Stimulated activated CD4-positive, alpha-beta T cell treated with anti-CD3 and anti-CD28 coated beads, Interleukin-1b, Interleukin-23, amount 100 ng/mL, for 4 hours (primary cell): ENCODE results near the gene ABCC8.

Experiments used
- DNase-seq, 2 donors: peaks; one replicate each; pipeline ENCODE4 v3.0.0-alpha.2; 2020; ENCODE audit warnings: low read depth in 2 of 2

The ABCC8 gene

GRCh38 chr11:17403980-17404759 is 72.5 kb downstream of the ABCC8 start:
- no peak for DNase-seq

GRCh38 chr11:17402486-17402885 is 74.2 kb downstream of the ABCC8 start:
- DNase-seq, result no peak

GRCh38 chr11:17401841-17402240 is 74.8 kb downstream of the ABCC8 start:
- DNase-seq, result no peak

GRCh38 chr11:17401316-17401715 is 75.3 kb downstream of the ABCC8 start:
- no peak for DNase-seq

- DNase-seq, result no peak
These were observed 76.4 kb downstream of the ABCC8 start for GRCh38 chr11:17400048-17400775.

- DNase-seq, result no peak
These were observed 77.4 kb downstream of the ABCC8 start for GRCh38 chr11:17399236-17399635.

GRCh38 chr11:17397311-17398002 is 79.2 kb downstream of the ABCC8 start:
- DNase-seq, result no peak

- no peak for DNase-seq
These were observed 79.9 kb downstream of the ABCC8 start for GRCh38 chr11:17396598-17397310.

- DNase-seq, result no peak
These were observed 80.7 kb downstream of the ABCC8 start for GRCh38 chr11:17395978-17396377.

GRCh38 chr11:17395554-17395961 is 81.1 kb downstream of the ABCC8 start:
- DNase-seq, result no peak

- DNase-seq, result no peak
These were observed 81.8 kb downstream of the ABCC8 start for GRCh38 chr11:17394743-17395390.

GRCh38 chr11:17393472-17393871 is 83.2 kb downstream of the ABCC8 start:
- no peak for DNase-seq

GRCh38 chr11:17392872-17393271 is 83.8 kb downstream of the ABCC8 start:
- DNase-seq, result no peak

- no peak for DNase-seq
These were observed 84.9 kb downstream of the ABCC8 start for GRCh38 chr11:17391493-17392355.

- no peak for DNase-seq
These were observed 86.5 kb downstream of the ABCC8 start for GRCh38 chr11:17389957-17390649.

- peak; percentile 78 to 83 for DNase-seq
These were observed 87.3 kb downstream of the ABCC8 start for GRCh38 chr11:17389211-17389956.

- peak in 1 of 2 donors; percentile 7 for DNase-seq
These were observed 87.9 kb downstream of the ABCC8 start, which contains the start of gene KCNJ11 for GRCh38 chr11:17388609-17389210. Gene KCNJ11 (minus strand): TSS chr11:17388659. CDS start chr11:17388091, 568 bp downstream.

GRCh38 chr11:17387811-17388210 is 88.8 kb downstream of the ABCC8 start:
- no peak for DNase-seq

- DNase-seq, result no peak
These were observed 89.4 kb downstream of the ABCC8 start for GRCh38 chr11:17387254-17387653.
